ENCODE measurements around the gene REEP5. TPM values are rescaled to one million over a fixed set of nuclear protein-coding genes. Genes with fewer than 3 reads are reported as not detected.
"Not testable (repeated sequence)": the region's sequence is repeated elsewhere in the genome, so short reads cannot be mapped to it uniquely, and the experiment has no call there.

The REEP5 gene
- total RNA-seq, 4 donors from 2014 or later, result 67.2 to 116 (median 89.9) TPM

GRCh38 chr5:112906637-112907036 lies 15.4 kb downstream of the REEP5 start:
- DNase-seq (no peak), ATAC-seq (peak in 1 of 2 donors; percentile 6)
- Histone ChIP-seq H3K4me3 (no peak overlapping the region), H3K4me1 (peaks cover 18 to 29% of the 10 kb centered on the region in 2 donors), H3K27me3 (no peaks in the 10 kb centered on the region), H3K27ac (peak overlapping the region in 3 of 4 donors; percentile 43 to 70 (median 56)), H3K9me3 (no peaks in the 10 kb centered on the region), H3K36me3 (peaks cover 0 to 26% of the 10 kb centered on the region in 2 donors)
- TF ChIP-seq POLR2A (IDR thresholded peaks at IDR 0.05) (no peak), CTCF (IDR thresholded peaks at IDR 0.05 in 4 of 5, conservative IDR thresholded peaks at IDR 0.05 in 1 of 5) (no peak)
- in situ Hi-C loops (cut with MboI; ENCODE audit: low sequenced_read_pairs in 4 of 4), result no loop called here
- intact Hi-C loops (cut with DNase I; ENCODE audit: low total_unique reads), result no loop called here

- intact Hi-C loops (cut with DNase I; ENCODE audit: low total_unique reads); in situ Hi-C loops (cut with MboI; ENCODE audit: low sequenced_read_pairs in 4 of 4); H3K27ac ChIP-seq; H3K9me3 ChIP-seq; H3K27me3 ChIP-seq; H3K4me3 ChIP-seq; ATAC-seq; DNase-seq: not testable (repeated sequence)
- H3K4me1 ChIP-seq, result peaks cover 18 to 26% of the 10 kb centered on the region in 2 donors
- H3K36me3 ChIP-seq, result peaks cover 0 to 32% of the 10 kb centered on the region in 2 donors
These were observed 17.0 kb downstream of the REEP5 start for GRCh38 chr5:112904996-112905395.

GRCh38 chr5:112902561-112902960 lies 19.5 kb downstream of the REEP5 start:
- H3K27me3 ChIP-seq, result no peaks in the 10 kb centered on the region
- intact Hi-C loops (cut with DNase I; ENCODE audit: low total_unique reads) (no loop called here), in situ Hi-C loops (cut with MboI; ENCODE audit: low sequenced_read_pairs in 4 of 4) (no loop called here)
- H3K27ac ChIP-seq, result no peak overlapping the region
- H3K36me3 ChIP-seq, result peaks cover 0 to 48% of the 10 kb centered on the region in 2 donors
- no peak for DNase-seq
- no peaks in the 10 kb centered on the region for H3K9me3 ChIP-seq
- no peak overlapping the region for H3K4me3 ChIP-seq
- TF ChIP-seq POLR2A (IDR thresholded peaks at IDR 0.05) (no peak), CTCF (IDR thresholded peaks at IDR 0.05 in 4 of 5, conservative IDR thresholded peaks at IDR 0.05 in 1 of 5) (no peak)
- no peak for ATAC-seq
- peaks cover 16 to 25% of the 10 kb centered on the region in 2 donors for H3K4me1 ChIP-seq

- no peak overlapping the region for H3K4me3 ChIP-seq
- peak in 1 of 2 donors; percentile 67 for DNase-seq
- peaks cover 12 to 25% of the 10 kb centered on the region in 2 donors for H3K4me1 ChIP-seq
- no peaks in the 10 kb centered on the region for H3K9me3 ChIP-seq
- H3K27ac ChIP-seq, result peak overlapping the region; percentile 74 to 86 (median 82)
- no peaks in the 10 kb centered on the region for H3K27me3 ChIP-seq
- intact Hi-C loops (cut with DNase I; ENCODE audit: low total_unique reads), result no loop called here
- TF ChIP-seq CTCF (IDR thresholded peaks at IDR 0.05 in 4 of 5, conservative IDR thresholded peaks at IDR 0.05 in 1 of 5) (no peak), POLR2A (IDR thresholded peaks at IDR 0.05) (no peak)
- H3K36me3 ChIP-seq, result peaks cover 0 to 48% of the 10 kb centered on the region in 2 donors
- in situ Hi-C loops (cut with MboI; ENCODE audit: low sequenced_read_pairs in 4 of 4), result no loop called here
- ATAC-seq, result peak; percentile 88 to 96
These were observed 26.3 kb downstream of the REEP5 start for GRCh38 chr5:112895682-112896081.

- intact Hi-C loops (cut with DNase I; ENCODE audit: low total_unique reads), result no loop called here
These were observed 29.3 kb downstream of the REEP5 start for GRCh38 chr5:112892776-112893175.

GRCh38 chr5:112892066-112892465 lies 30.0 kb downstream of the REEP5 start:
- H3K36me3 ChIP-seq, result peaks cover 0 to 22% of the 10 kb centered on the region in 2 donors

More at GRCh38 chr5:112892776-112893175, 29.3 kb downstream of the REEP5 start:
- H3K27ac ChIP-seq, result no peak overlapping the region
- TF ChIP-seq POLR2A (IDR thresholded peaks at IDR 0.05) (no peak), CTCF (IDR thresholded peaks at IDR 0.05 in 4 of 5, conservative IDR thresholded peaks at IDR 0.05 in 1 of 5) (no peak)
- no peaks in the 10 kb centered on the region for H3K9me3 ChIP-seq
- in situ Hi-C loops (cut with MboI; ENCODE audit: low sequenced_read_pairs in 4 of 4), result no loop called here
- ATAC-seq (no peak), DNase-seq (no peak)
- H3K36me3 ChIP-seq, result peaks cover 0 to 18% of the 10 kb centered on the region in 2 donors
- no peak overlapping the region for H3K4me3 ChIP-seq
- H3K4me1 ChIP-seq, result peaks cover 12 to 25% of the 10 kb centered on the region in 2 donors
- no peaks in the 10 kb centered on the region for H3K27me3 ChIP-seq

More at GRCh38 chr5:112892066-112892465, 30.0 kb downstream of the REEP5 start:
- intact Hi-C loops (cut with DNase I; ENCODE audit: low total_unique reads); H3K9me3 ChIP-seq; H3K27ac ChIP-seq; in situ Hi-C loops (cut with MboI; ENCODE audit: low sequenced_read_pairs in 4 of 4); DNase-seq; ATAC-seq; H3K27me3 ChIP-seq; H3K4me3 ChIP-seq: not testable (repeated sequence)
- H3K4me1 ChIP-seq, result peaks cover 12 to 22% of the 10 kb centered on the region in 2 donors
